HG03159 (cell line): ENCODE results near the gene LPCAT4.
"Not testable (repeated sequence)": the region's sequence is repeated elsewhere in the genome, so short reads cannot be mapped to it uniquely, and the experiment has no call there.

Experiments used
- ATAC-seq: cut with Tn5 transposase; IDR thresholded peaks from one replicate; pipeline ENCODE4 v1.9.1; 2021; ENCODE audit warnings: mild to moderate bottlenecking, moderate library complexity; ENCODE audit not compliant: unreplicated experiment

The LPCAT4 gene, protein sequence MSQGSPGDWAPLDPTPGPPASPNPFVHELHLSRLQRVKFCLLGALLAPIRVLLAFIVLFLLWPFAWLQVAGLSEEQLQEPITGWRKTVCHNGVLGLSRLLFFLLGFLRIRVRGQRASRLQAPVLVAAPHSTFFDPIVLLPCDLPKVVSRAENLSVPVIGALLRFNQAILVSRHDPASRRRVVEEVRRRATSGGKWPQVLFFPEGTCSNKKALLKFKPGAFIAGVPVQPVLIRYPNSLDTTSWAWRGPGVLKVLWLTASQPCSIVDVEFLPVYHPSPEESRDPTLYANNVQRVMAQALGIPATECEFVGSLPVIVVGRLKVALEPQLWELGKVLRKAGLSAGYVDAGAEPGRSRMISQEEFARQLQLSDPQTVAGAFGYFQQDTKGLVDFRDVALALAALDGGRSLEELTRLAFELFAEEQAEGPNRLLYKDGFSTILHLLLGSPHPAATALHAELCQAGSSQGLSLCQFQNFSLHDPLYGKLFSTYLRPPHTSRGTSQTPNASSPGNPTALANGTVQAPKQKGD

GRCh38 chr15:34367101-34368081 lies at the start of gene LPCAT4:
Gene LPCAT4 (minus strand): TSS chr15:34367196. CDS start chr15:34367100, 96 bp downstream.
- ATAC-seq: peak; percentile 78

DNA sequence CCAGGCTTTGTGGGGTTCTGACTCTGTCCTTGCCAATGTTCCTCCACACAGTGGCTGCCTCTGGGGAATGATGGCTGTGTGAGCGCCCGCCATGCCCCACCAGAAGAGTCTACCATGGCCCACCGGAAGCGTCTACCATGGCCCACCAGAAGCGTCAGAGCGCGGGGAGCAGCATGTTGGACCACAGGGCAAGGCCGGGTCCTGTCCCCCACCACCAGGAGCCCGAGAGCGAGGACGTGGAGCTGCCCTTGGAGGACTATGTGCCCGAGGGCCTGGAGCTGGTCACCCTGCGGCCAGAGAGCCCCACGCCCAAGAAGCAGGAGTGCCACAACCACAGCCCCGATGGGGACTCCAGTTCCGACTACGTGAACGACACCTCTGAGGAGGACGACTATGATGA lies 42.5 kb upstream of the LPCAT4 start:
- ATAC-seq: not testable (repeated sequence)

- ATAC-seq: not testable (repeated sequence)
Measured at GRCh38 chr15:34408973-34409372, 42.0 kb upstream of the LPCAT4 start.

DNA sequence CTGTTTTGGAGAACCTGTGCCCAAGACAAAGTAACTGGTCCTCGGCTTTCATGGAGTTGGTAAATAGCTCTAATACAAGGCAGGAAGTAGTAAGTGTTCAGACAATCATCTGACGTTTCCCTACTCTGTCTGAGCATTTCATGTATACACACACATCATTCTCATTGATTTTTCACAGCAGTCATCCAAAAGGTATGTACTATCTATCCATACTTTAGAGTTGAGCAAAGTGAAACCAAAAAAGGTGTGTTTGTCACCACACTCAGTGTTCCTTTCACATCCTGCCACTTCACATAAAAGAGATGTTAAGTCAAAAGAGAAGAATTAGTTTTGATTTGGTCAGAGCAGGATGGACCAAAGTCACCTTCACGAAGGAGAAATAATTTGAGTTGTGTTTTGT lies 36.9 kb upstream of the LPCAT4 start:
- peak; percentile 45 for ATAC-seq

- peak; percentile 59 for ATAC-seq
Measured at GRCh38 chr15:34403160-34403598, 36.2 kb upstream of the LPCAT4 start.

GRCh38 chr15:34397637-34398259 lies 30.8 kb upstream of the LPCAT4 start:
- ATAC-seq: not testable (repeated sequence)

GRCh38 chr15:34392981-34393380 lies 26.0 kb upstream of the LPCAT4 start:
- ATAC-seq: not testable (repeated sequence)

GRCh38 chr15:34389594-34390086 lies 22.6 kb upstream of the LPCAT4 start:
- ATAC-seq: not testable (repeated sequence)

- not testable (repeated sequence) for ATAC-seq
Measured at GRCh38 chr15:34381829-34382521, 15.0 kb upstream of the LPCAT4 start.

- ATAC-seq: not testable (repeated sequence)
Measured at GRCh38 chr15:34380491-34380890, 13.5 kb upstream of the LPCAT4 start.

- ATAC-seq: no peak
Measured at GRCh38 chr15:34376856-34377255, 9.9 kb upstream of the LPCAT4 start.

GRCh38 chr15:34375541-34375940 lies 8.5 kb upstream of the LPCAT4 start:
- ATAC-seq: not testable (repeated sequence)

DNA sequence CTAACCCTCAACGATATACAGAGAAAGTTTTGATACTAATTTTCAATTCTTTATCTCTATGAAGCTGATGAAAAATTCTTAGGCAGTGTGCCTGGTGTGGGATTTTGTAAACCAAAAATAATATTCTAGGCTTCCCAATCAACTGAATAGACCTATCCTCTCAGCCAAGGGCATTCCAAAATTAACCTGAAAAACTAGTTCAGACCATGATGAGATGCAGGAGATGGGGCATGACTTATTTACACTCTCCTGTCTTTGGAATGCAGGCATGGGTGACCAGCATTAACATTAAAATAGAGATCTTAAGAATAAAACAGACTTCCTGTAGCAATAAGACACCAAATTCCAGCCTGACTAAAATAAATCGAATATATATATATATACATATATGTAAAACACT lies 7.8 kb upstream of the LPCAT4 start:
- no peak for ATAC-seq

DNA sequence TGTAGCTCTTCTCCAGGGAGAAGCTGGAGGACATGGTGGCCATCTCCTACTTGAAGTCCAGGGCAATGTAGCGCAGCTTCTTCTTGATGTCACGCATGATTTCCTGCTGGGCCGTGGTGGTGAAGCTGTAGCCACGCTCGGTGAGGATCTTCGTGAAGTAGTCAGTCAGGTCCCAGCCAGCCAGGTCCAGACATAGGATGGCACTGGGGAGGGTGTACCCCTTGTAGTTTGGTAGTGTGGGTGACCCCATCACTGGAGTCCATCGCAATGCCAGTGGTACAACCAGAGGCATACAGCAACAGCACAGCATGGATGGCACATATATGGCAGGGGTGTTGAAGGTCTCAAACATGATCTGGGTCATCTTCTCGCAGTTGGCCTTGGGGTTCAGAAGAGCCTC lies 7.0 kb upstream of the LPCAT4 start:
- no peak for ATAC-seq

- no peak for ATAC-seq
Measured at GRCh38 chr15:34370643-34371042, 3.6 kb upstream of the LPCAT4 start.

DNA sequence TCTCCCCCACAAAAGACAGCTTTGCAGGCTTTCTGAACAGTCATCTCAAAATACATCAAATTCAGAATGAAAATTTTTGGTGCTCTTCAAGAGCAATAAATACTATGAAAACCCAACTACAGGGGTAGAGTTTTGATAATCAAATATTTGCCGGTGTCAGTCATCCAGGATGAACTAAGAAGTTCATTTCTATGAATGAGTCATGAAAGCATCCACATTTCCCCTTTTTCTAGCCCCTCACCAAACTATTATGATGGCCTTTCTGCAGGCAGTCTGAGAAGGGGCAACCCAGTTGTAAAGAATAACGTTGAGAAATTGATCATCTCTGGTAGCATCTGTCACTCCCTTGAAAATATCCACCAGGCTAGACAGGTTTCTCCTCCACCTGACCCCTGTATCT lies 3.1 kb upstream of the LPCAT4 start:
- no peak for ATAC-seq

- peak; percentile 5 for ATAC-seq
Measured at GRCh38 chr15:34366271-34367065, 528 bp downstream of the LPCAT4 start.

GRCh38 chr15:34365836-34366235 lies 1.2 kb downstream of the LPCAT4 start:
- ATAC-seq: no peak
